ENCODE data around the gene A2M.

A2M gene

GRCh38 chr12:9075138-9075535 is 40.6 kb downstream of the A2M start:
- no peak overlapping the region for H3K4me3 ChIP-seq (ENCODE audit: control insufficient read depth, low read depth, low read length)
- no peak for DNase-seq (ENCODE audit: low read depth)
- TF ChIP-seq, protein P1, sequence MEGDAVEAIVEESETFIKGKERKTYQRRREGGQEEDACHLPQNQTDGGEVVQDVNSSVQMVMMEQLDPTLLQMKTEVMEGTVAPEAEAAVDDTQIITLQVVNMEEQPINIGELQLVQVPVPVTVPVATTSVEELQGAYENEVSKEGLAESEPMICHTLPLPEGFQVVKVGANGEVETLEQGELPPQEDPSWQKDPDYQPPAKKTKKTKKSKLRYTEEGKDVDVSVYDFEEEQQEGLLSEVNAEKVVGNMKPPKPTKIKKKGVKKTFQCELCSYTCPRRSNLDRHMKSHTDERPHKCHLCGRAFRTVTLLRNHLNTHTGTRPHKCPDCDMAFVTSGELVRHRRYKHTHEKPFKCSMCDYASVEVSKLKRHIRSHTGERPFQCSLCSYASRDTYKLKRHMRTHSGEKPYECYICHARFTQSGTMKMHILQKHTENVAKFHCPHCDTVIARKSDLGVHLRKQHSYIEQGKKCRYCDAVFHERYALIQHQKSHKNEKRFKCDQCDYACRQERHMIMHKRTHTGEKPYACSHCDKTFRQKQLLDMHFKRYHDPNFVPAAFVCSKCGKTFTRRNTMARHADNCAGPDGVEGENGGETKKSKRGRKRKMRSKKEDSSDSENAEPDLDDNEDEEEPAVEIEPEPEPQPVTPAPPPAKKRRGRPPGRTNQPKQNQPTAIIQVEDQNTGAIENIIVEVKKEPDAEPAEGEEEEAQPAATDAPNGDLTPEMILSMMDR (conservative IDR thresholded peaks at IDR 0.05; ENCODE audit: control insufficient read depth, insufficient read depth, low read depth, low read length): no peak

GRCh38 chr12:9074484-9075137 is 41.1 kb downstream of the A2M start:
- TF ChIP-seq, protein P1 (conservative IDR thresholded peaks at IDR 0.05; ENCODE audit: control insufficient read depth, insufficient read depth, low read depth, low read length): no peak
- H3K4me3 ChIP-seq (ENCODE audit: control insufficient read depth, low read depth, low read length): no peak overlapping the region
- no peak for DNase-seq (ENCODE audit: low read depth)

DNA sequence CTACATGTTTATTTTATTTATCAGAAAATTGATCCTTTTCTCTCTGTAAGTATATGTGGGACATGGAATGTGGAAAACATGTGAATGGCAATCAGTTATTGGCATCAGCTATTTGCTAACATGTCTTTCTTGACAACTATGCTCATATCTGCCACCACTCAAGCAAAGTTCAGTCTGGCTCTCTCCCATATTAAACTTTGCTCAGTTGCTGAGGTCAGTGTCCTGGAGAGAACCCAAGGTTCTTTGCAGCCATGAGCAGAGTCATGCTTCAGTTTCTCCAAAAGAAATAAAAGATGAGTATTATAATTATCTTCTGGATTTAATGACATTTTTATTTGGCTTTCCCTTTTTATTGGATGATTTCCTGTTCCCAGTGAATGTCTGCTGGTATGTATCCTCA is 42.6 kb downstream of the A2M start:
- H3K4me3 ChIP-seq (ENCODE audit: control insufficient read depth, low read depth, low read length): no peak overlapping the region
- no peak for DNase-seq (ENCODE audit: low read depth)
- TF ChIP-seq, protein P1 (conservative IDR thresholded peaks at IDR 0.05; ENCODE audit: control insufficient read depth, insufficient read depth, low read depth, low read length): no peak

DNA sequence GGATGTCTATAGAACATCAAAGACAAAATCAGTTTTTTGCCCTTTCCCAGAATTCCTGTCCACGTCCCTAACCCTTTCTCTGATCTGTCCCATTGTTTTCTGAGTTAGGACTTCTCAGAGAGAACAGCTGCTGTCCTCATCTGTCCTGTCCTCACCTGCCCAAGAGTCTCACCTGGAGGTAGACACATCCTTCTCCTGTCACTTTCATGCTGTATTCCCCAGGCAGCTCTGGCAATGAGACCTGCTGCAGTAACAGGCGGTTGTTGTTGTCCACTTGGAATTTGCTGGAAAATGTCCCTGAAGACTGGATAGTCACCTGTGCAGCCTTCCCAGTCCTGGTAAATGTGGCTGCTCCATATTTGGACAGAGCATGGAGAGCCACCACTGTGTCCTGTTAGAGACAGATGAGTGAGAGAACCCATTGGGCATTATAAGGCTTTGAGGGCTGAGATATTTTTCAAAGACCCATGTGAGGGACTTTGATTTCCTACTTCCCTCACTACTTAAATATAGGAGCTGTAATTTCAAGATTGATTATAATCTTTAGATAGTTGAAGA is 43.2 kb downstream of the A2M start:
- TF ChIP-seq, protein P1 (conservative IDR thresholded peaks at IDR 0.05; ENCODE audit: control insufficient read depth, insufficient read depth, low read depth, low read length): no peak
- DNase-seq (ENCODE audit: low read depth): no peak
- H3K4me3 ChIP-seq (ENCODE audit: control insufficient read depth, low read depth, low read length): no peak overlapping the region

DNA sequence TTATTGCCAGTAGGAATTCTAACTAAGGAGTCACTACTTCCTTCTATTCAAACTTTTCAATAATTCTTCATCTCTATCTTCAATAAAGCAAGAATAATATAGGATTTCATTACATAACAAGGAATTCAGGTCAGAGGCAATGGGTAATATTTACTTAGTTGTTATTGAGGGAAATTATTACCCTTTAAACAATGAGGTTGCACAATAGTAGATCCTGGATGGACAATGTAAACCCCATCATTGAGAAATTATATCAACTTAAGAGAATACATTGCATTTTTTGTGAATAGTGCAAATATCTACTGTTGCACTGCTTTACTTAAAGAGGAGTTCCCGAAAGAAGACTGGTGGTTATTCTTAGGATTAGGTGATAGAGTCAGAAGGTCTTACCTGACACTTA is 43.8 kb downstream of the A2M start:
- TF ChIP-seq, protein P1 (conservative IDR thresholded peaks at IDR 0.05; ENCODE audit: control insufficient read depth, insufficient read depth, low read depth, low read length): no peak
- H3K4me3 ChIP-seq (ENCODE audit: control insufficient read depth, low read depth, low read length): no peak overlapping the region
- DNase-seq (ENCODE audit: low read depth): no peak

GRCh38 chr12:9071518-9071917 is 44.2 kb downstream of the A2M start:
- H3K4me3 ChIP-seq (ENCODE audit: control insufficient read depth, low read depth, low read length): no peak overlapping the region
- no peak for DNase-seq (ENCODE audit: low read depth)
- TF ChIP-seq, protein P1 (conservative IDR thresholded peaks at IDR 0.05; ENCODE audit: control insufficient read depth, insufficient read depth, low read depth, low read length): no peak
